ENCODE data around the gene PCNX1.

PCNX1 gene

GRCh38 chr14:70919774-70920173 lies 12.5 kb downstream of the PCNX1 start:
- POLR2A ChIA-PET: interaction anchor here (0.5 to 2.8 kb wide), 2 partner anchors 12 to 20 kb away, joined by 5 to 8 read pairs; partner anchors contain the start of gene PCNX1
- Histone ChIP-seq H3K4me1 (ENCODE audit: control insufficient read depth, insufficient read depth, low read length) (peaks cover 32% of the 10 kb centered on the region), H3K27ac (ENCODE audit: extremely low read depth, low read depth, low read length) (no peak overlapping the region), H3K36me3 (ENCODE audit: control insufficient read depth in 2 of 2, insufficient read depth in 1 of 2, low read length in 2 of 2) (peaks cover 0 to 4% of the 10 kb centered on the region in 2 experiments), H3K9me3 (ENCODE audit: control insufficient read depth, insufficient read depth, low read depth, low read length) (no peaks in the 10 kb centered on the region), H3K4me3 (ENCODE audit: low read depth, low read length) (no peak overlapping the region)
- CTCF ChIA-PET: interaction anchor here (0.6 to 1.5 kb wide), 2 partner anchors 13 to 447 kb away, joined by 4 to 7 read pairs; partner anchors contain the start of gene PCNX1
- TF ChIP-seq PRDM1 (tag by site-specific recombination; IDR thresholded peaks at IDR 0.05) (0 out of 2 replicates have a peak, but pooled peaks have one; percentile 21), ZBTB17 (tag by site-specific recombination; IDR thresholded peaks at IDR 0.05) (0 out of 2 replicates have a peak, but pooled peaks have one; percentile 25), ZNF521 (tag by site-specific recombination; IDR thresholded peaks at IDR 0.05) (no peak), ZNF585B (tag by site-specific recombination; IDR thresholded peaks at IDR 0.05) (no peak)

GRCh38 chr14:70920608-70921007 lies 13.3 kb downstream of the PCNX1 start:
- peaks cover 0 to 4% of the 10 kb centered on the region in 2 experiments for H3K36me3 ChIP-seq (ENCODE audit: control insufficient read depth in 2 of 2, insufficient read depth in 1 of 2, low read length in 2 of 2)
- H3K4me1 ChIP-seq (ENCODE audit: control insufficient read depth, insufficient read depth, low read length): peaks cover 32% of the 10 kb centered on the region
- TF ChIP-seq, protein P1, sequence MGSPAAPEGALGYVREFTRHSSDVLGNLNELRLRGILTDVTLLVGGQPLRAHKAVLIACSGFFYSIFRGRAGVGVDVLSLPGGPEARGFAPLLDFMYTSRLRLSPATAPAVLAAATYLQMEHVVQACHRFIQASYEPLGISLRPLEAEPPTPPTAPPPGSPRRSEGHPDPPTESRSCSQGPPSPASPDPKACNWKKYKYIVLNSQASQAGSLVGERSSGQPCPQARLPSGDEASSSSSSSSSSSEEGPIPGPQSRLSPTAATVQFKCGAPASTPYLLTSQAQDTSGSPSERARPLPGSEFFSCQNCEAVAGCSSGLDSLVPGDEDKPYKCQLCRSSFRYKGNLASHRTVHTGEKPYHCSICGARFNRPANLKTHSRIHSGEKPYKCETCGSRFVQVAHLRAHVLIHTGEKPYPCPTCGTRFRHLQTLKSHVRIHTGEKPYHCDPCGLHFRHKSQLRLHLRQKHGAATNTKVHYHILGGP (tag by site-specific recombination; IDR thresholded peaks at IDR 0.05): peak; percentile 82
- TF ChIP-seq, protein P2, sequence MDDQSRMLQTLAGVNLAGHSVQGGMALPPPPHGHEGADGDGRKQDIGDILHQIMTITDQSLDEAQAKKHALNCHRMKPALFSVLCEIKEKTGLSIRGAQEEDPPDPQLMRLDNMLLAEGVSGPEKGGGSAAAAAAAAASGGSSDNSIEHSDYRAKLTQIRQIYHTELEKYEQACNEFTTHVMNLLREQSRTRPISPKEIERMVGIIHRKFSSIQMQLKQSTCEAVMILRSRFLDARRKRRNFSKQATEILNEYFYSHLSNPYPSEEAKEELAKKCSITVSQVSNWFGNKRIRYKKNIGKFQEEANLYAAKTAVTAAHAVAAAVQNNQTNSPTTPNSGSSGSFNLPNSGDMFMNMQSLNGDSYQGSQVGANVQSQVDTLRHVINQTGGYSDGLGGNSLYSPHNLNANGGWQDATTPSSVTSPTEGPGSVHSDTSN (CRISPR knock-in tag; IDR thresholded peaks at IDR 0.05): no peak
- no peak for TF ChIP-seq ZNF132 (tag by site-specific recombination; IDR thresholded peaks at IDR 0.05; ENCODE audit: borderline replicate concordance)
- no peak for TF ChIP-seq INSM2 (tag by site-specific recombination; IDR thresholded peaks at IDR 0.05)
- TF ChIP-seq ZNF138 (tag by site-specific recombination; IDR thresholded peaks at IDR 0.05; ENCODE audit: borderline replicate concordance): no peak
- peak; percentile 46 for TF ChIP-seq ZNF600 (tag by site-specific recombination; IDR thresholded peaks at IDR 0.05)
- no peak for TF ChIP-seq SCRT1 (tag by site-specific recombination; IDR thresholded peaks at IDR 0.05; ENCODE audit: borderline replicate concordance)
- no peak overlapping the region for H3K27ac ChIP-seq (ENCODE audit: extremely low read depth, low read depth, low read length)
- ChIA-PET CTCF (no interaction called here), POLR2A (interaction anchor here (2.8 kb wide), 1 partner anchor 13 kb away, joined by 8 read pairs; the partner anchor contains the start of gene PCNX1)
- no peak overlapping the region for H3K4me3 ChIP-seq (ENCODE audit: low read depth, low read length)
- no peaks in the 10 kb centered on the region for H3K9me3 ChIP-seq (ENCODE audit: control insufficient read depth, insufficient read depth, low read depth, low read length)

DNA sequence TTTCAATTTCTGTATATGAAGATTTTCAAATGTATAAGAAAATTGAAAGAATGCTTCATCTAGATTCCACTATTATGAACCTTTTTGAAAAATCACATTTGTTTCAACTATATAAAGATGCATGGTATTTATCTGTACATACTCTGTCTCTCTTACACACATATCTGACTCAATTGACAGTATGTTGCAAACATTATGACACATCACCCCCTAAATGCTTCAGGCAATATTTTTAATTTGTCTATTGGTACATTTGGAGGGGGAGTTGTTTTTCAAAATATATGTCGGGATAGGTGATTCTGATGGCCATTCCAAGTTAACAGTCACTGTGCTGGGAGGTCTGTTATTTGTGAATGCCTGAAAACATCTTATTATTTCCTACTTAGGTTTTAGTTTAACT lies 14.4 kb downstream of the PCNX1 start:
- ChIA-PET CTCF (no interaction called here), POLR2A (interaction anchor here (2.8 kb wide), 1 partner anchor 14 kb away, joined by 8 read pairs; the partner anchor contains the start of gene PCNX1)
- Histone ChIP-seq H3K27ac (ENCODE audit: extremely low read depth, low read depth, low read length) (no peak overlapping the region), H3K4me3 (ENCODE audit: low read depth, low read length) (no peak overlapping the region), H3K36me3 (ENCODE audit: control insufficient read depth in 2 of 2, insufficient read depth in 1 of 2, low read length in 2 of 2) (peaks cover 0 to 4% of the 10 kb centered on the region in 2 experiments), H3K9me3 (ENCODE audit: control insufficient read depth, insufficient read depth, low read depth, low read length) (no peaks in the 10 kb centered on the region), H3K4me1 (ENCODE audit: control insufficient read depth, insufficient read depth, low read length) (peaks cover 30% of the 10 kb centered on the region)
- TF ChIP-seq ZNF416 (tag by site-specific recombination; IDR thresholded peaks at IDR 0.05) (no peak), ZNF558 (tag by site-specific recombination; IDR thresholded peaks at IDR 0.05) (no peak), ZXDB (tag by site-specific recombination; IDR thresholded peaks at IDR 0.05) (no peak), ZNF792 (tag by site-specific recombination; IDR thresholded peaks at IDR 0.05) (no peak), ZBTB1 (tag by site-specific recombination; IDR thresholded peaks at IDR 0.05) (no peak), ZNF501 (tag by site-specific recombination; IDR thresholded peaks at IDR 0.05) (no peak), KLF17 (tag by site-specific recombination; IDR thresholded peaks at IDR 0.05) (no peak), MEIS1 (CRISPR knock-in tag; IDR thresholded peaks at IDR 0.05; ENCODE audit: borderline replicate concordance) (no peak), ZBTB26 (tag by site-specific recombination; optimal IDR thresholded peaks at IDR 0.05) (no peak), ZNF114 (tag by site-specific recombination; IDR thresholded peaks at IDR 0.05) (no peak), ZNF830 (tag by site-specific recombination; IDR thresholded peaks at IDR 0.05; ENCODE audit: low read depth) (no peak), ZNF624 (tag by site-specific recombination; IDR thresholded peaks at IDR 0.05) (no peak)
- TF ChIP-seq, protein P3, sequence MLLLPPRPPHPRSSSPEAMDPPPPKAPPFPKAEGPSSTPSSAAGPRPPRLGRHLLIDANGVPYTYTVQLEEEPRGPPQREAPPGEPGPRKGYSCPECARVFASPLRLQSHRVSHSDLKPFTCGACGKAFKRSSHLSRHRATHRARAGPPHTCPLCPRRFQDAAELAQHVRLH (tag by site-specific recombination; IDR thresholded peaks at IDR 0.05): no peak

Measured in HEK293 (cell line).